Panc1 (cell line): ENCODE data around the gene FBXL14.

Source experiments
- CTCF ChIP-seq: fragments of 450-650 bp; IDR thresholded peaks from 2 replicates; pipeline ENCODE4 v1.5.1; 2017; ENCODE audit warnings: mild to moderate bottlenecking
- SIN3A ChIP-seq: IDR thresholded peaks from 2 replicates; pipeline ENCODE4 v1.6.1; 2012; ENCODE audit warnings: low read depth, mild to moderate bottlenecking, low read length, moderate library complexity, borderline replicate concordance; ENCODE audit not compliant: insufficient read depth

GRCh38 chr12:1607940-1608712 lies 13.7 kb upstream of the FBXL14 start:
- TF ChIP-seq CTCF (no peak), SIN3A (no peak)
